GM06990 (cell line): ENCODE data around the gene EMSY.
"Not testable (repeated sequence)": the region's sequence is repeated elsewhere in the genome, so short reads cannot be mapped to it uniquely, and the experiment has no call there.

ENCODE experiments used
- DNase-seq: peaks from one replicate; pipeline ENCODE4 v3.0.0-alpha.2; 2011; ENCODE audit not compliant: insufficient read length; ENCODE audit errors: extremely low read depth
- H3K27me3 ChIP-seq: replicated peaks from 2 replicates; pipeline ENCODE4 v1.6.0; 2011; ENCODE audit warnings: low read length; ENCODE audit not compliant: control insufficient read depth, insufficient read depth
- H3K36me3 ChIP-seq: 2 replicates; pipeline ENCODE4 v1.5.1; 2011; ENCODE audit warnings: low read length; ENCODE audit not compliant: control insufficient read depth, insufficient read depth
- H3K4me3 ChIP-seq: replicated peaks from 2 replicates; pipeline ENCODE4 v1.5.1; 2011; ENCODE audit warnings: low read depth, mild to moderate bottlenecking, control low read depth, low read length
- CTCF ChIP-seq: IDR thresholded peaks from 2 replicates; pipeline ENCODE4 v1.5.1; 2011; ENCODE audit warnings: low read length, control low read depth, mild to moderate bottlenecking, inconsistent platforms; ENCODE audit not compliant: insufficient read depth, poor library complexity, severe bottlenecking

Gene EMSY

GRCh38 chr11:76579056-76579751 is 134.4 kb downstream of the EMSY start:
- Histone ChIP-seq H3K4me3 (no peak overlapping the region), H3K36me3 (no peaks in the 10 kb centered on the region), H3K27me3 (no peaks in the 10 kb centered on the region; the same call in none of the 2 replicates)
- DNase-seq: no peak
- peak; percentile 18 for TF ChIP-seq CTCF

GRCh38 chr11:76579752-76580151 is 134.9 kb downstream of the EMSY start:
- no peak for TF ChIP-seq CTCF
- H3K36me3 ChIP-seq: no peaks in the 10 kb centered on the region
- no peak for DNase-seq
- no peak overlapping the region for H3K4me3 ChIP-seq
- no peaks in the 10 kb centered on the region; the same call in none of the 2 replicates for H3K27me3 ChIP-seq

GRCh38 chr11:76582471-76582870 is 137.7 kb downstream of the EMSY start:
- H3K27me3 ChIP-seq, DNase-seq, H3K4me3 ChIP-seq, H3K36me3 ChIP-seq: not testable (repeated sequence)

DNA sequence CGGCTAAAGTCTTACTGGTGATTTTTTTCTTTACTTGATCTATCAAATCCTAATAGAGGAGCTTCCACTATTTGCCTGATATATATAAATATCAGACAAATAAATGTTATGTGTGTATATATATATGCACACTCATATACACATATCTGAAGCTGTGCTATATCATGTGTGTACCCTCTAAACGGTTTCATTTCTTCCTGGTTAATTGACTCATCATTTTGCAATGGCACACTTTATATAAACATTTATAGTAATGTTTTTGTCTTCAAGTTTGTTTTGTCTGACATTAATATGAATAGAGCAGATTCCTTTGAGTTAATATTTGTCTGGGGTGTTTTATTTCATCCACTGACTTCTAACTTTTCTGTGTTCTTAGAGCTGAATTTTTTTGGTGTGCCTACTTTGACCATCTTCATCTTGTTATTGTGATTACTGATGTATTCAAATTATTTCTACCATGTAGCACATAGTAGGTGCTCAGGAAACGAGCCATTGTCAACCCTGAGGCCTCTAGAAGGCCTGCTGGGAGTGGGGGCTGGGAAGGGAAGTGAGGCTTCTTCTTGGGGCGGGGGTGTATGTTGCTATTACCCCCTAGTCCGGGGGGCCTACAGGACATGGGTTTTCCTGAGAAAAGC is 143.1 kb downstream of the EMSY start:
- Histone ChIP-seq H3K36me3 (no peaks in the 10 kb centered on the region), H3K27me3 (no peaks in the 10 kb centered on the region), H3K4me3 (no peak overlapping the region)
- no peak for TF ChIP-seq CTCF
- no peak for DNase-seq

DNA sequence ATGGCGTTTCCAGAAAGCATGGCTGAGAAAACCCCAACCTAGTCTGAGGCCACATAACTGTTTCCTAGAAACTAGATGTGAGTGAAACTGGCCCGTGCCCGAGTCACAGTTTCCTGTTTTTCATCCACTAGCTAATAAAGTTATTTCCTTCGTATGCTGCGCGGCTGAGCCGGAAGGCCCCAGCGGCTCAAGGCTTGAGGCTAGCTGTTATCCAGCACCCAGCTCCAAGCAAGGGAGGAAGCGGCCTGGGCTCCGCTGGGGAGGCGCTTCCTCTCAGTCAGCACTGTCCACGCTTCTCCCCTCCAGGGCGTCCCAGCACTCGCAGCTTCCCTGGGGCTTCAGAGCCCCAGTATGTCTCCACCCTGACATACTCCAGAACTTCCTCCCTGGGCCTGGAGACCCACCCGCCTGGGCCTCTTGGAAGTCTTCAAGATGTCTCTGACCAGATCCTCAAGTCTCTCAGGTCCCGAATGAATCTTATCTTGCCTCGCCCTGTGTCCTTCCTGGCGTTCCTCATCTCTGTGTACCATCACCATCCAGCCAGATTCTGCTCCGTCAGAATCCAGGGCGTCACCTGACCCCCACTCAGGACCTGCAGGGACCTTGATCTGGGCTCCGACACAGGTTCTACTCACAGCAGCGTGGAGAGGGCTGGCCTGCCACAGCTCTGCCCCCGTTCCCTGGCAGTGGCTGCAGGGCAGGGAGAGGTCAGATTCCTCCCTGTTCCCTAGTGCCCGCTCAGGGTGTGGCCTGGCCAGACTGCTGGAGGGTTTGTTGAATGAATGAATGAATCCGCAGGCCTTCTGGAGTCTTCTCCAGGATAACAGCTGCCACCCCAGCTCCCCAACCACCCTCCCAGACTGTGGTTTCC is 143.9 kb downstream of the EMSY start:
- TF ChIP-seq CTCF: no peak
- no peak overlapping the region for H3K4me3 ChIP-seq
- no peaks in the 10 kb centered on the region for H3K36me3 ChIP-seq
- no peaks in the 10 kb centered on the region for H3K27me3 ChIP-seq
- peak; percentile 38 for DNase-seq

DNA sequence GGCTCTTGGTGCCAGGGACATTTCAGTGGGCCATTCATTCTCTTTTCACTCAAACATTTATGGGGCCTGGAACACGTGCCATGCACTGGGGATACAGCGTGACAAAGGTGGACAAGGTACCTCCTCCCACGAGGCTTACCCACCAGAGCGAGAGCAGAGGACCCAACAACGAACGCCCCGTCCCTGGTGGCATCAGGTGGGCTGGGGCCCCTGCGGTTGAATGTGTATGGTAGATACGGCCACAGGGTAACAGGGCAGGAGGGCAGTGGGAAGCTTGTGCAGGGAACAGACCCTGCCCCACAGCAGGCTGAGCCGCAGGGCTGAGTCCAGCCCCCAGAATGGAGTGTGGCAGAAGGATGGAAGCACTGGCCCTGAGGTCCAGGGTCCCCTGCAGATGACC is 144.7 kb downstream of the EMSY start:
- H3K27me3 ChIP-seq: no peaks in the 10 kb centered on the region
- DNase-seq: no peak
- no peak overlapping the region for H3K4me3 ChIP-seq
- TF ChIP-seq CTCF: no peak
- no peaks in the 10 kb centered on the region for H3K36me3 ChIP-seq
